GM12872 (cell line): ENCODE measurements around the gene TPD52L1.

Experiments
- TF ChIP-seq, protein P1 (sequence below): IDR thresholded peaks from 3 replicates; pipeline ENCODE4 v1.5.1; 2011; ENCODE audit warnings: low read depth, mild to moderate bottlenecking, low read length, moderate library complexity; ENCODE audit not compliant: insufficient read depth

Gene TPD52L1

DNA sequence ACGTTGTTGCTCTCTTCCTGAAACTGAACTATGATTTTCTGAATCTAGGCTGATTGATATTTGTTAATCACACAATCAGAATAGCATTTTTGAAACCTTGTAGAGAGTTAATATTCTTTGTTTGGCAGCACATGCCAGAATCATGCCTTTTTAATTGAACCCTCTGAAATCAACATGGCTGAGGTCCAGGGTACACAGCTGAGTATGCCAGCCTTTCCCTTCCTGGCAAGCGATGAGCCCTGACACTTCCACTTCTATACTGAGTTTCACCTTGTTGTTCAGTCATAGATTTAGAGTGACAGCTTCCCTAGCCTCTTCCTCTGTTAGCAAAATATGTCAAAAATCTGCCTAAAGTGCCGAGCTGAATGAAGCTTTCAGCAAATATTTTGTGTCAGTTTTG is 141.4 kb downstream of the TPD52L1 start:
- TF ChIP-seq, protein P1, sequence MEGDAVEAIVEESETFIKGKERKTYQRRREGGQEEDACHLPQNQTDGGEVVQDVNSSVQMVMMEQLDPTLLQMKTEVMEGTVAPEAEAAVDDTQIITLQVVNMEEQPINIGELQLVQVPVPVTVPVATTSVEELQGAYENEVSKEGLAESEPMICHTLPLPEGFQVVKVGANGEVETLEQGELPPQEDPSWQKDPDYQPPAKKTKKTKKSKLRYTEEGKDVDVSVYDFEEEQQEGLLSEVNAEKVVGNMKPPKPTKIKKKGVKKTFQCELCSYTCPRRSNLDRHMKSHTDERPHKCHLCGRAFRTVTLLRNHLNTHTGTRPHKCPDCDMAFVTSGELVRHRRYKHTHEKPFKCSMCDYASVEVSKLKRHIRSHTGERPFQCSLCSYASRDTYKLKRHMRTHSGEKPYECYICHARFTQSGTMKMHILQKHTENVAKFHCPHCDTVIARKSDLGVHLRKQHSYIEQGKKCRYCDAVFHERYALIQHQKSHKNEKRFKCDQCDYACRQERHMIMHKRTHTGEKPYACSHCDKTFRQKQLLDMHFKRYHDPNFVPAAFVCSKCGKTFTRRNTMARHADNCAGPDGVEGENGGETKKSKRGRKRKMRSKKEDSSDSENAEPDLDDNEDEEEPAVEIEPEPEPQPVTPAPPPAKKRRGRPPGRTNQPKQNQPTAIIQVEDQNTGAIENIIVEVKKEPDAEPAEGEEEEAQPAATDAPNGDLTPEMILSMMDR = no peak

DNA sequence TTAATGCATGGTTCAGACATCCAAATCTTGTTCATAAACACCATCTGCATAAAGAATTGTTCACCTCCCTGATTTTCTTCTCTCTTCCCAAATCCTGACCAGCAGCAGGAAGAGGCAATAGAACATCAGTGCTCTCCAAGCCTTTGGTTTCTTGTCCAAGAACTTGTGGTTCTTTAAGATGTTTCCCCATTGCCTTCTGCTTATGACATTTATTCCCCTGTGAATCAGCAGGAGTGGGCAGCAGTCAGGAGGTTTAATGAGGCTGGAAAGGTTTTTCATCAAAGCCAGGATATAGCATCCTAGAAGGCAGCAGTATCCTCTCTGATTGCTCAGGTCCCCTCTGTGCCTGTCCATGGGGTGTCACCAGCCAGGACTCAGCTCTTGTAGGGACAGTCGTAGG is 142.9 kb downstream of the TPD52L1 start:
- TF ChIP-seq, protein P1 = no peak

DNA sequence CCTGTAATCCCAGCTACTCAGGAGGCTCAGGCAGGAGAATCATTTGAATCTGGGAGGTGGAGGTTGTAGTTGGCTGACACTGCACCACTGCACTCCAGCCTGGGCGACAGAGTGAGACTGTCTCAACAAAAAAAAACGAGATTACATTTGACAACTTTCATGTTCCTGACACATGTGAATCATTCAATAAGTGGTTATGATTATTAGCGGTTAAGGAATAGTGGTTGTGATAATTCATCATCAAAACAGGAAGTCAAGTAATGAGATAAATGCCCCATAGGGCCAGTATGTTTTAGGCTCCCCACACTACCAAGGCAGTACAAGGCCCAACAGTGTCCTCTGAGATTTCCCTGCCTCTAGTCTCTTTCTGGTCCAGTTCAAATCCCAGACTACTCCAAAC is 145.7 kb downstream of the TPD52L1 start:
- TF ChIP-seq, protein P1 = no peak

DNA sequence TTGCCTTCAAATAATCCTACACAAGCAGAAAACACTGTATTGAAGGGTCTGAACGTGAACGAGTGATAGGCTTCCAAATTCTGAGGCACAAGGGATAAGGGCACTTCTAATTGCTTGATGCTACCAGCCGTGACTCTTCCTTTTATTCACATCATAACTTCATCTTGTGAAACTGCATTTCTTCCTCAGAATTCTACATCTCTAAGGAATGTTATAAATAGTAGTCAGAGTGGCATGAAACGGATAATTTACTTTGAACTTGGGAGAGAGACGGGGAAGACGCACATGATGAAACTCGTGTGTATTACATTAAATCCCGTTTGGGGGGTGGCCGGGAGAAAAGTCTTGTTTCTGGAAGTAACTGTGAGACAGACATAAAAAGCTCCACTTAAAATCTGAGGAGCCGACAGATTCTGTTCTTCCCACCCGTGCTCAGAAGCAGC is 147.4 kb downstream of the TPD52L1 start:
- TF ChIP-seq, protein P1 = no peak

DNA sequence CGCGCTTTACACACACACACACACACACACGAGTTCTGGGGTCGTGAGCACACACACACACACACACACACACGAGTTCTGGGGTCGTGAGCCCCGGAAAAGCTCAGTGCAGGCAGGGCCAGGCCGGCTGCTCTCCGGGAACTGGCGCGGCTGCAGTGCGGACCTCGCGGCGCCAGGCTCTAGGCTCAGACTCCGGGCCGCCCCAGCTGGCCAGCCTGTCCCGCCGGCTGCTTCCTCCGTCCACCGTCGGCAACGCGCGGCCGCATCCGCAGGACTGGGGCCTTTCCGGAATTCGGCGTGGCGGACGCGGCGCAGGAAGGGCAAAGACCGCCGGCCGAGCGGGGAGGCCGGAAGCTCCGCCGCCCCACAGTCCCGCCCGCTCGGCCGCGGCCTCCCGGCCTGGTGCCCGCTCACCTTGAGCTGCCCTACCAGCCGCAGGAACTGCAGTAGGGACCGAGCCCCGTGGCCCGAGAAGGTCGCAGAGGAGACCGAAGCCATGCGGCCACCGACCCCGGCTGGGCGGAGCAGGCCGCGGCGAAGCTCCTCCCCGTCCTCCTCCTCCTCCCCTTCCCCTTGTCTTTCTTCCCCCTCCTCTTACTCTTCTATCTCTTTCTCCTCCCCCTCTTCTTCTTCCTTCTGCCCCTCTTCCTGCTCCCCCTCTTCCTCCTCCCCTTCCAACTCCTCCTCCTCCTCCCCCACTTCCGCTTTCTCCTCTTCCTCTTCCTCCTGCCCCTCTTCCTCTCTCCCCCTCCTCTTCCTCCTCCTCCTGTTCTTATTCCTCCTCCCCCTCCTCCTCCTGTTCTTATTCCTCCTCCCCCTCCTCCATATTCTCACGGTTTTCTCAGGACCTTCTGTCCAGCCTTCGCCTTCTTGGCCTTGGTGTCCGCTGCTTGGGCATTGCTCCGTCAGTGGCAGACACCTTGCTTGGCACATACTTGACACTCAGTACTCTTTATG is 148.1 kb downstream of the TPD52L1 start, which contains the start of gene HDDC2:
Gene HDDC2 (minus strand): TSS at position 533 of the 957 bp plus-strand sequence. CDS start 35 bp downstream, at position 498.
- TF ChIP-seq, protein P1 = no peak

DNA sequence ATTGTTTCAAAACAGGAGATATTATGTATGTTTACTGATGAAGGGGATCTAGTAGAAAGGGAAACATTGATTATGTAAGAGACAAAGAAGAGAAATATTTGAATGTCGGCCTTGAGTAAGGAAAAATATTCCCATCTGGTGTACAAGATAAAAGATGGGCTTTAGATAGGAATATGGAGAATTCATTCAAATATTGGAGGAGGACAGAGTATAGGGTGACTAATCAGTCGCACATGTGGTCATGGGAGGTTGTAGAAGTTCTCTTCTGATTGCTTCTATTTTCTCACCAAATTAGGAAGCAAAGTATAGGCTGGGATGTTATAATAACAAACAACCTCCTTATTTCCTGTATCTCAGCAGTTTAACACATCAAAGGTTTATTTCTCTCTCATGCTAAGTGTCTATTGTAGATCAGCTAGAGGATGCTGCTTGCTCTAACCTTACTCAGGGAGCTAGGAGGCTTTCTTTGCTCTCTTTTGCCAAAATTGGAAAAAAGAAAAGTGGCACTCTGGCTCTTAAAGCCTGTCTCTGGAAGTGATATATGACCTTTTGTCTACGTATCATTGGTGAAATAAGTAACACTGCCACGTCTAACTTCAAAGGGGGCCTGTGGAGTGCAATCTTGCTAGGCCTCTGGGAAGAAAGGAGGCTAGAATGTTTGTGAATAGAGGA is 149.4 kb downstream of the TPD52L1 start:
- TF ChIP-seq, protein P1 = no peak

DNA sequence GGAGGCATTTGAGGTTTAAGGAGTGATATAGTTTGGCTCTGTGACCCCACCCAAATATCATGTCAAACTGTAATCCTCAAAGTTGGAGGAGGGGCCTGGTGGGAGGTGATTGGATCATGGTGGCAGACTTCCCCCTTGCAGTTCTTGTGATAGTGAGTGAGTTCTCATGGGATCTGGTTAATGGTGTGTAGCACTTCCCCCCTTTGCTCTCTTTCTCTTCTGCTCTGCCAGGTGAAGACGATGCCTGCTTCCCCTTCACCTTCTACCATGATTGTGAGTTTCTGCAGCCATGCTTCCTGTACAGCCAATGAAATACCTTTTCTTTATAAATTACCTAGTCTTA is 149.9 kb downstream of the TPD52L1 start:
- TF ChIP-seq, protein P1 = no peak
